Adrenal gland (tissue), 5 donors: ENCODE measurements around the gene FBXL14.

Experiments
- CTCF ChIP-seq, 6 experiments: fragments of 450-650 bp in 4 of 6; fragments of 200-600 bp in 2 of 6; sonication (generic) in 1 of 6; IDR thresholded peaks; 1 replicate in 5 of 6; 2 replicates in 1 of 6; pipeline versions ENCODE4 v1.5.1 to v1.8.0; 2016 to 2021; ENCODE audit warnings: antibody characterized with exemption in 6 of 6, mild to moderate bottlenecking in 2 of 6, moderate library complexity in 1 of 6
- POLR2A ChIP-seq, 2 donors: fragments of 450-650 bp; IDR thresholded peaks; one replicate each; pipeline ENCODE4 v1.6.1; 2017; ENCODE audit warnings: antibody characterized with exemption in 2 of 2, mild to moderate bottlenecking in 2 of 2, moderate library complexity in 1 of 2
- donor health status: DM: no; HTN: no; CAD: no.

- TF ChIP-seq CTCF (IDR thresholded peaks at IDR 0.05) = no peak
- TF ChIP-seq POLR2A (IDR thresholded peaks at IDR 0.05) = no peak
Measured at GRCh38 chr12:1608713-1609119, 14.3 kb upstream of the FBXL14 start.
